Lower leg skin (tissue), 4 donors: ENCODE results near the gene GIMAP7. TPM values are rescaled to one million over a fixed set of nuclear protein-coding genes. Genes with fewer than 3 reads are reported as not detected.
A peak's percentile ranks its signal among the peaks of the same experiment; 100 is the strongest.

ENCODE experiments used
- DNase-seq, 2 donors: peaks; one replicate each; pipeline ENCODE4 v3.0.0-alpha.2; 2019; ENCODE audit warnings: low spot score in 2 of 2
- H3K4me3 ChIP-seq: fragments of 200-600 bp; sonication (generic); 2 replicates; pipeline ENCODE4 v1.5.1; 2017; ENCODE audit warnings: mild to moderate bottlenecking, low read depth; ENCODE audit not compliant: poor library complexity, severe bottlenecking
- CTCF ChIP-seq, 3 donors: fragments of 450-650 bp; IDR thresholded peaks; one replicate each; pipeline ENCODE4 v1.5.1; 2016; ENCODE audit warnings: antibody characterized with exemption in 3 of 3, mild to moderate bottlenecking in 3 of 3, moderate library complexity in 2 of 3
- POLR2A ChIP-seq, 2 donors: fragments of 450-650 bp; IDR thresholded peaks; one replicate each; pipeline ENCODE4 v1.6.1; 2016 to 2017; ENCODE audit warnings: antibody characterized with exemption in 2 of 2, mild to moderate bottlenecking in 1 of 2, moderate library complexity in 1 of 2
- WGBS, 2 donors: methylation state at CpG; one replicate each; pipeline ENCODE4 v1.1.5; 2018; 5-methylcytosine and 5-hydroxymethylcytosine counted together
- intact Hi-C: fragments of 100-400 bp; cut with DNase I; formaldehyde crosslinking; loops from one replicate; pipeline ENCODE4 v1.15.0; 2023; ENCODE audit warnings: low total_unique reads
- total RNA-seq, 4 donors: library from RNA; depleted of rRNA; stranded (reverse); fragments of >200 nt; gene quantifications; one replicate each; pipeline ENCODE4 v1.1.0, GENCODE V29; 2016

GIMAP7 gene
- total RNA-seq, 4 donors from 2014 or later: 2.4 to 9.6 (median 5.3) TPM

- H3K4me3 ChIP-seq: no peak overlapping the region
- WGBS, 2 donors: 81 to 83% methylated on average over 3 of the region's 3 CpGs
- no peak for DNase-seq
- intact Hi-C loops: no loop called here
- TF ChIP-seq POLR2A (IDR thresholded peaks at IDR 0.05): no peak
- TF ChIP-seq CTCF (IDR thresholded peaks at IDR 0.05): no peak
Observed at GRCh38 chr7:150503581-150503980, 11.1 kb upstream of the GIMAP7 start.

- 92% methylated on average over 4 of the region's 4 CpGs for WGBS, 2 donors
- intact Hi-C loops: no loop called here
- no peak for DNase-seq
- H3K4me3 ChIP-seq: no peak overlapping the region
- TF ChIP-seq CTCF (IDR thresholded peaks at IDR 0.05) (no peak), POLR2A (IDR thresholded peaks at IDR 0.05) (no peak)
Observed at GRCh38 chr7:150507947-150508602, 6.6 kb upstream of the GIMAP7 start.

GRCh38 chr7:150511048-150511447 is 3.6 kb upstream of the GIMAP7 start:
- no peak for TF ChIP-seq CTCF (IDR thresholded peaks at IDR 0.05)
- no peak for TF ChIP-seq POLR2A (IDR thresholded peaks at IDR 0.05)
- DNase-seq: no peak
- 73 to 83% methylated on average over 2 of the region's 2 CpGs for WGBS, 2 donors
- no peak overlapping the region for H3K4me3 ChIP-seq
- intact Hi-C loops: no loop called here

- TF ChIP-seq CTCF (IDR thresholded peaks at IDR 0.05): no peak
- no peak for TF ChIP-seq POLR2A (IDR thresholded peaks at IDR 0.05)
- WGBS, 2 donors: 95 to 97% methylated on average over 17 of the region's 17 CpGs
Observed at GRCh38 chr7:150513758-150514157, 914 bp upstream of the GIMAP7 start.

GRCh38 chr7:150515248-150516147 is 826 bp downstream of the GIMAP7 start:
- DNase-seq: no peak
- no peak for TF ChIP-seq CTCF (IDR thresholded peaks at IDR 0.05)
- no peak for TF ChIP-seq POLR2A (IDR thresholded peaks at IDR 0.05)
- intact Hi-C loops: no loop called here
- WGBS, 2 donors: 68% methylated on average over 11 of the region's 11 CpGs
- peak overlapping the region; percentile 29 for H3K4me3 ChIP-seq

More at GRCh38 chr7:150513758-150514157, 914 bp upstream of the GIMAP7 start:
- intact Hi-C loops: no loop called here
- DNase-seq: no peak
- H3K4me3 ChIP-seq: no peak overlapping the region
